Right atrium auricular region (tissue), 2 donors: ENCODE data around the gene ALOX12. TPM values are rescaled to one million over a fixed set of nuclear protein-coding genes. Genes with fewer than 3 reads are reported as not detected.
A peak's percentile ranks its signal among the peaks of the same experiment; 100 is the strongest.

Experiments used
- DNase-seq: peaks from one replicate; pipeline ENCODE4 v3.0.0-alpha.2; 2019; ENCODE audit warnings: low spot score
- H3K27ac ChIP-seq, 2 donors: fragments of 200-600 bp; sonication (generic); 1 replicate in 1 of 2; 2 replicates in 1 of 2; pipeline ENCODE4 v1.5.1; 2016 to 2019
- H3K27me3 ChIP-seq, 2 donors: fragments of 200-600 bp; sonication (generic); one replicate each; pipeline versions ENCODE4 v1.5.1 to v1.6.0; 2017 to 2019
- H3K36me3 ChIP-seq: fragments of 200-600 bp; sonication (generic); one replicate; pipeline ENCODE4 v1.5.1; 2016
- H3K4me1 ChIP-seq, 2 donors: fragments of 200-600 bp; sonication (generic); one replicate each; pipeline versions ENCODE4 v1.5.1 to v1.6.0; 2017 to 2019
- H3K4me3 ChIP-seq, 2 donors: fragments of 200-600 bp; sonication (generic); 1 replicate in 1 of 2; 2 replicates in 1 of 2; pipeline ENCODE4 v1.5.1; 2017 to 2019; ENCODE audit warnings: mild to moderate bottlenecking in 1 of 2, moderate library complexity in 1 of 2
- H3K9me3 ChIP-seq, 2 donors: fragments of 200-600 bp; sonication (generic); one replicate each; pipeline ENCODE4 v1.5.1; 2019
- CTCF ChIP-seq, 2 donors: fragments of 200-600 bp; sonication (generic); IDR thresholded peaks; one replicate each; pipeline ENCODE4 v1.5.1; 2019; ENCODE audit warnings: antibody characterized with exemption in 2 of 2
- total RNA-seq, 2 donors: library from RNA; depleted of rRNA; stranded (reverse); fragments of >200 nt; gene quantifications; one replicate each; pipeline ENCODE4 v1.1.0, GENCODE V29; 2016

The ALOX12 gene
- total RNA-seq, 2 donors from 2014 or later: 0.47 TPM; not detected in 1

GRCh38 chr17:7011942-7012254 lies 16.0 kb downstream of the ALOX12 start:
- H3K9me3 ChIP-seq: no peaks in the 10 kb centered on the region
- no peak for TF ChIP-seq CTCF (IDR thresholded peaks at IDR 0.05)
- H3K4me1 ChIP-seq: peaks cover 0 to 56% of the 10 kb centered on the region in 2 donors
- DNase-seq: no peak
- H3K27ac ChIP-seq: peak overlapping the region; percentile 93 to 97
- no peaks in the 10 kb centered on the region for H3K27me3 ChIP-seq
- peak overlapping the region; percentile 72 to 95 for H3K4me3 ChIP-seq
- peaks cover 6% of the 10 kb centered on the region for H3K36me3 ChIP-seq

DNA sequence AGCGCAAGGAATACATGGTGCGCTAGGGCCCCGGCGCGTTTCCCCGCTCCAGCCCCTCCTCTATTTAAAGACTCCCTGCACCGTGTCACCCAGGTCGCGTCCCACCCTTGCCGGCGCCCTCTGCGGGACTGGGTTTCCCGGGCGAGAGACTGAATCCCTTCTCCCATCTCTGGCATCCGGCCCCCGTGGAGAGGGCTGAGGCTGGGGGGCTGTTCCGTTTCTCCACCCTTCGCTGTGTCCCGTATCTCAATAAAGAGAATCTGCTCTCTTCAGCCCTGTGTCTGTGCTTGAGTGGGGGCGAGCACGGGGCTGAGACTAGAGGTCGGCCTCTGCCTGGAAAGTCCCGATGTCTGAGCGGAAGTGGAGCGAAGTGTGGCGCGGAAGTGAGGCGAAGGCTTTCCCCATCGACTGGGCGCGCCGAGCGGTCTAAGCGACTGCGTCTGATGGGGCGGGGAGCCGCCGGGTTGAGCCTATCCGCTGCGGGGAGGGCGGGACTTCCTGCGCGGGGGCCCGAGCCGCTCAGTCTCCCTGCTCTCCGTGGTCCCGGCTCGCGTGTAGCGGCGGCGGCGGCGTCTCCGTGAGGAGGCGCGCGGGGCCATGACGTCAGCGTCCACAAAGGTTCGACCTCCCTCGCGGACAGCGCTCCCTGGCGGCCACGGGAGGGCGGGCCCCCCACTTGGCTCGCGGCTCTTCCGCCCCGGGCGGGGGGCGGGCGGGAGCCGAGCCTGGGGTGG lies 18.6 kb downstream of the ALOX12 start:
- Histone ChIP-seq H3K9me3 (no peaks in the 10 kb centered on the region), H3K4me3 (peak overlapping the region; percentile 72 to 95), H3K36me3 (peaks cover 7% of the 10 kb centered on the region), H3K27me3 (no peaks in the 10 kb centered on the region), H3K27ac (peak overlapping the region; percentile 93 to 97), H3K4me1 (peaks cover 0 to 80% of the 10 kb centered on the region in 2 donors)
- peak; percentile 89 for TF ChIP-seq CTCF (IDR thresholded peaks at IDR 0.05)
- peak; percentile 98 for DNase-seq

- Histone ChIP-seq H3K36me3 (peaks cover 7% of the 10 kb centered on the region), H3K9me3 (no peaks in the 10 kb centered on the region), H3K27me3 (no peaks in the 10 kb centered on the region), H3K4me3 (peak overlapping the region; percentile 72 to 95), H3K4me1 (peaks cover 0 to 73% of the 10 kb centered on the region in 2 donors), H3K27ac (peak overlapping the region; percentile 93 to 97)
- no peak for TF ChIP-seq CTCF (IDR thresholded peaks at IDR 0.05)
- no peak for DNase-seq
Observed at GRCh38 chr17:7014995-7015958, 19.4 kb downstream of the ALOX12 start.

GRCh38 chr17:7016418-7016817 lies 20.6 kb downstream of the ALOX12 start:
- Histone ChIP-seq H3K4me1 (peaks cover 0 to 67% of the 10 kb centered on the region in 2 donors), H3K36me3 (peaks cover 7% of the 10 kb centered on the region), H3K9me3 (no peaks in the 10 kb centered on the region), H3K27ac (peak overlapping the region; percentile 93 to 97), H3K27me3 (no peaks in the 10 kb centered on the region), H3K4me3 (no peak overlapping the region)
- no peak for TF ChIP-seq CTCF (IDR thresholded peaks at IDR 0.05)
- no peak for DNase-seq

- peaks cover 0 to 70% of the 10 kb centered on the region in 2 donors for H3K4me1 ChIP-seq
- H3K36me3 ChIP-seq: peaks cover 7% of the 10 kb centered on the region
Observed at GRCh38 chr17:7016886-7017826, 21.3 kb downstream of the ALOX12 start.

More at GRCh38 chr17:7016886-7017826, 21.3 kb downstream of the ALOX12 start:
- H3K27ac ChIP-seq: peak overlapping the region; percentile 87 to 93
- TF ChIP-seq CTCF (IDR thresholded peaks at IDR 0.05): no peak
- peak overlapping the region in 1 of 2 donors; percentile 58 for H3K4me3 ChIP-seq
- H3K9me3 ChIP-seq: no peaks in the 10 kb centered on the region
- H3K27me3 ChIP-seq: no peaks in the 10 kb centered on the region
- DNase-seq: no peak
